Neutrophil (primary cell): Measurements from ENCODE around the gene USP7.
A peak's percentile ranks its signal among the peaks of the same experiment; 100 is the strongest.

Experiments
- H3K27ac ChIP-seq: fragments of 200-600 bp; sonication (generic); 2 replicates; pipeline ENCODE4 v1.5.1; 2016; ENCODE audit warnings: mild to moderate bottlenecking, moderate library complexity
- H3K27me3 ChIP-seq: fragments of 200-600 bp; sonication (generic); 2 replicates; pipeline ENCODE4 v1.6.0; 2016; ENCODE audit warnings: mild to moderate bottlenecking
- H3K36me3 ChIP-seq: fragments of 200-600 bp; sonication (generic); 2 replicates; pipeline ENCODE4 v1.5.1; 2017
- H3K4me1 ChIP-seq, 2 experiments: fragments of 200-600 bp in 1 of 2; sonication (generic) in 1 of 2; 1 replicate in 1 of 2; 2 replicates in 1 of 2; pipeline versions ENCODE4 v1.5.1 to v1.6.1; 2013 to 2016; ENCODE audit warnings: low read depth in 1 of 2, low read length in 1 of 2, mild to moderate bottlenecking in 1 of 2, moderate library complexity in 1 of 2; ENCODE audit not compliant: control insufficient read depth in 1 of 2, insufficient read depth in 1 of 2
- H3K4me3 ChIP-seq, 2 experiments: fragments of 200-600 bp in 1 of 2; sonication (generic) in 1 of 2; 1 replicate in 1 of 2; 2 replicates in 1 of 2; pipeline ENCODE4 v1.5.1; 2013 to 2016; ENCODE audit warnings: low read depth in 1 of 2, low read length in 1 of 2, mild to moderate bottlenecking in 1 of 2, moderate library complexity in 1 of 2
- H3K9me3 ChIP-seq: fragments of 200-600 bp; sonication (generic); 2 replicates; pipeline ENCODE4 v1.5.1; 2016
- CTCF ChIP-seq: fragments of 200-600 bp; sonication (generic); IDR thresholded peaks from 2 replicates; pipeline ENCODE4 v1.5.1; 2016; ENCODE audit warnings: antibody characterized with exemption

Gene USP7

GRCh38 chr16:8869212-8869987 lies 94.3 kb downstream of the USP7 start:
- Histone ChIP-seq H3K4me1 (peaks cover 33 to 41% of the 10 kb centered on the region in 2 experiments), H3K27ac (peak overlapping the region; percentile 94)

GRCh38 chr16:8868416-8869211 lies 95.1 kb downstream of the USP7 start, which contains the start of gene CARHSP1:
TSS of gene CARHSP1 (minus strand) at chr16:8869006. CDS start at chr16:8859328, 9,678 bp downstream.
- Histone ChIP-seq H3K27me3 (no peaks in the 10 kb centered on the region), H3K4me3 (peak within 1 kb of the TSS; percentile 77 to 90), H3K9me3 (no peaks in the 10 kb centered on the region), H3K36me3 (peaks cover 6% of the 10 kb centered on the region), H3K27ac (peak within 1 kb of the TSS; percentile 94), H3K4me1 (peaks cover 33 to 41% of the 10 kb centered on the region in 2 experiments)
- no peak for TF ChIP-seq CTCF

More at GRCh38 chr16:8869212-8869987, 94.3 kb downstream of the USP7 start:
- Histone ChIP-seq H3K4me3 (peak overlapping the region; percentile 53 to 90), H3K27me3 (no peaks in the 10 kb centered on the region), H3K9me3 (no peaks in the 10 kb centered on the region), H3K36me3 (no peaks in the 10 kb centered on the region)
- peak; percentile 56 for TF ChIP-seq CTCF

GRCh38 chr16:8867932-8868415 lies 95.7 kb downstream of the USP7 start:
- no peaks in the 10 kb centered on the region for H3K27me3 ChIP-seq
- H3K4me1 ChIP-seq: peaks cover 33 to 41% of the 10 kb centered on the region in 2 experiments
- peak overlapping the region; percentile 94 for H3K27ac ChIP-seq
- H3K36me3 ChIP-seq: peaks cover 6% of the 10 kb centered on the region
- peak overlapping the region; percentile 77 to 90 for H3K4me3 ChIP-seq
- H3K9me3 ChIP-seq: no peaks in the 10 kb centered on the region
- TF ChIP-seq CTCF: no peak

- H3K4me1 ChIP-seq: peaks cover 33 to 41% of the 10 kb centered on the region in 2 experiments
- H3K27me3 ChIP-seq: no peaks in the 10 kb centered on the region
- no peaks in the 10 kb centered on the region for H3K9me3 ChIP-seq
- TF ChIP-seq CTCF: no peak
- peak overlapping the region; percentile 94 for H3K27ac ChIP-seq
- peak overlapping the region; percentile 77 to 90 for H3K4me3 ChIP-seq
- peaks cover 6% of the 10 kb centered on the region for H3K36me3 ChIP-seq
These were observed 96.3 kb downstream of the USP7 start for GRCh38 chr16:8867216-8867931.

- H3K9me3 ChIP-seq: no peaks in the 10 kb centered on the region
- H3K27ac ChIP-seq: no peak overlapping the region
- no peaks in the 10 kb centered on the region for H3K27me3 ChIP-seq
- H3K36me3 ChIP-seq: peaks cover 6% of the 10 kb centered on the region
- no peak for TF ChIP-seq CTCF
- peaks cover 33 to 41% of the 10 kb centered on the region in 2 experiments for H3K4me1 ChIP-seq
- peak overlapping the region; percentile 77 to 90 for H3K4me3 ChIP-seq
These were observed 96.9 kb downstream of the USP7 start for GRCh38 chr16:8866884-8867215.
